ENCODE data around the gene IL15RA.

Gene IL15RA

DNA sequence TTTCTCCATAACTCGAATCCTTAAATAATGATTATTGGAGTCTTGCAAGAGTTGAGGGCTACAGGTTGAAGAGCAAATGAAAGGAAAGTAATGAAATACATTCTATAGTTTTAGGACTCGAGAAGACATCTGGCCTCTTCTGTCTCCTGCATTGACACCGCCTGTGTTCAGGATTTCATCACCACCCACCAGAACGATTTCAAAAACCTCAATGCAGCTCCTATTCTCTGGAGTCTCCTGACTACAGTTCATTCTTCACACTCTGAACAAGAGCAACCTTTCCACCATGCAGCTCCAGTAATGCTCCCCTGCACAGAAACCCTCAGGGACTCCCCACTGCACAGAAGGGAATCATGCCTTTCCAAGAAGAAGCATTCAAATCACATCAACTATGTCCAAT, 5.5 kb downstream of the IL15RA start:
- Histone ChIP-seq H3K36me3 (ENCODE audit: low read depth) (no peaks in the 10 kb centered on the region), H3K4me3 (ENCODE audit: severe bottlenecking) (no peak overlapping the region), H3K4me1 (ENCODE audit: insufficient read depth, poor library complexity, severe bottlenecking) (peaks cover 10% of the 10 kb centered on the region), H3K9me3 (ENCODE audit: severe bottlenecking) (no peaks in the 10 kb centered on the region), H3K27ac (ENCODE audit: poor library complexity, severe bottlenecking) (no peak overlapping the region), H3K27me3 (ENCODE audit: insufficient read depth, poor library complexity, severe bottlenecking) (no peaks in the 10 kb centered on the region)
- no peak for ATAC-seq (ENCODE audit: low read depth)
- no peak for DNase-seq (ENCODE audit: low spot score)
- no peak for TF ChIP-seq CTCF (IDR thresholded peaks at IDR 0.05; ENCODE audit: poor library complexity, severe bottlenecking)

GRCh38 chr10:5971315-5971832, 6.0 kb downstream of the IL15RA start:
- Histone ChIP-seq H3K9me3 (ENCODE audit: severe bottlenecking) (no peaks in the 10 kb centered on the region), H3K36me3 (ENCODE audit: low read depth) (no peaks in the 10 kb centered on the region), H3K27me3 (ENCODE audit: insufficient read depth, poor library complexity, severe bottlenecking) (no peaks in the 10 kb centered on the region), H3K4me3 (ENCODE audit: severe bottlenecking) (no peak overlapping the region), H3K27ac (ENCODE audit: poor library complexity, severe bottlenecking) (no peak overlapping the region), H3K4me1 (ENCODE audit: insufficient read depth, poor library complexity, severe bottlenecking) (peaks cover 10% of the 10 kb centered on the region)
- DNase-seq (ENCODE audit: low spot score) (no peak), ATAC-seq (ENCODE audit: low read depth) (peak; percentile 83)
- no peak for TF ChIP-seq CTCF (IDR thresholded peaks at IDR 0.05; ENCODE audit: poor library complexity, severe bottlenecking)

DNA sequence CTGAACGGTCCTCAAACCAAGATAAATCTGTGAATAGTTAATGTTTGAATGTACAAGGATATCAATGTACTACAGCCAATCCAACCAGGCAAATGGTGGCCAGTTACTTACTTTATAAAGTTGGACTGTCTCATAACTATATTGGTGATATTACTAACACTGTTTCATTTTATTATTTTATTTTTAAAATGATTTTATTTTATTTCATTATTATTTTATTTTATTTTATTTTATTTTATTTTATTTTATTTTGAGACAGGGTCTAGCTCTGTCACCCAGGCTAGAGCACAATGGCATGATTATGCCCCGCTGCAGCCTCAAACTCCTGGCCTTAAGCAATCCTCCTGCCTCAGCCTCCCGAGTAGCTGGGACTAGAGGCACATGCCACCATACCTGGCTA, 6.8 kb downstream of the IL15RA start:
- no peaks in the 10 kb centered on the region for H3K9me3 ChIP-seq (ENCODE audit: severe bottlenecking)
- DNase-seq (ENCODE audit: low spot score) = no peak
- no peaks in the 10 kb centered on the region for H3K27me3 ChIP-seq (ENCODE audit: insufficient read depth, poor library complexity, severe bottlenecking)
- no peak overlapping the region for H3K4me3 ChIP-seq (ENCODE audit: severe bottlenecking)
- peaks cover 10% of the 10 kb centered on the region for H3K4me1 ChIP-seq (ENCODE audit: insufficient read depth, poor library complexity, severe bottlenecking)
- H3K36me3 ChIP-seq (ENCODE audit: low read depth) = no peaks in the 10 kb centered on the region
- ATAC-seq (ENCODE audit: low read depth) = no peak
- H3K27ac ChIP-seq (ENCODE audit: poor library complexity, severe bottlenecking) = no peak overlapping the region
- TF ChIP-seq CTCF (IDR thresholded peaks at IDR 0.05; ENCODE audit: poor library complexity, severe bottlenecking) = no peak

- DNase-seq (ENCODE audit: low spot score) (no peak), ATAC-seq (ENCODE audit: low read depth) (no peak)
- TF ChIP-seq CTCF (IDR thresholded peaks at IDR 0.05; ENCODE audit: poor library complexity, severe bottlenecking) = no peak
- no peaks in the 10 kb centered on the region for H3K36me3 ChIP-seq (ENCODE audit: low read depth)
- H3K27ac ChIP-seq (ENCODE audit: poor library complexity, severe bottlenecking) = no peak overlapping the region
- H3K9me3 ChIP-seq (ENCODE audit: severe bottlenecking) = no peaks in the 10 kb centered on the region
- peaks cover 10% of the 10 kb centered on the region for H3K4me1 ChIP-seq (ENCODE audit: insufficient read depth, poor library complexity, severe bottlenecking)
- no peak overlapping the region for H3K4me3 ChIP-seq (ENCODE audit: severe bottlenecking)
- no peaks in the 10 kb centered on the region for H3K27me3 ChIP-seq (ENCODE audit: insufficient read depth, poor library complexity, severe bottlenecking)
Measured at GRCh38 chr10:5970066-5970465, 7.3 kb downstream of the IL15RA start.

DNA sequence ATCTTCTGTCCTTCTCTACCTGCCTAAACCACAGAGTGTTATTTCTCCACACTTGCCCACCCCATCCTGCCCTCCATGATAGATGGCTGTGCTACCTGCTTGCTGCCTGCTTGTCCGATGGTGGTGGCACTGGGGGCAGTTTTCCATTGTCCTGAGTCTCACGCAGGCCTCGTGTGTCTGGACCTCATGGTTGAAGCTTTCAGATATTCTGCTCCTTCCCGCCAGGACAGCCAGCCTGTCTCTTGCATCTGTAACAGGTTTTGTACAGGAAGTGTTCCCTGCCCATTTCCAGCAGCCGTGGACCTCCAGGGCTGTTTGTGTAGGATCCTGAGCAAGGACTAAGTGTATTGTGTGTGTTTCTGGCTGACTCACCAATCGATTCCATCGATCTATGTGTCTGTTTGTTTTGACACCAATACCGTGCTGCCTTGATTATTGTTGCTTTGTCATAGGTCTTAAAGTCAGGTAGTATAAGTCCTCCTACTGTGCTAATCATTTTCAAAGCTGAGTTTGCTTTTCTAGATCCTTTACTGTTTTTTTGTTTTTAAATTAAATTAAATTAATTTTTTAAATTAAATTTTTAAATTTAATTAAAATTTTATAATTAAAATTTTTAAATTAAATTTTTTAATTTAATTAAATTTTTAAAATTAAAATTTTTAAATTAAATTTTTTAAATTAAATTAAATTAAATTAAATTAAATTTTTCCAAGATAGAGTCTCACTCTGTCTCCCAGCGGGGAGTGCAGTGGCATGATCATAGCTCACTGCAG, 8.5 kb downstream of the IL15RA start:
- DNase-seq (ENCODE audit: low spot score) (no peak), ATAC-seq (ENCODE audit: low read depth) (no peak)
- Histone ChIP-seq H3K36me3 (ENCODE audit: low read depth) (no peaks in the 10 kb centered on the region), H3K4me1 (ENCODE audit: insufficient read depth, poor library complexity, severe bottlenecking) (peaks cover 10% of the 10 kb centered on the region), H3K9me3 (ENCODE audit: severe bottlenecking) (no peaks in the 10 kb centered on the region), H3K27me3 (ENCODE audit: insufficient read depth, poor library complexity, severe bottlenecking) (no peaks in the 10 kb centered on the region), H3K4me3 (ENCODE audit: severe bottlenecking) (no peak overlapping the region), H3K27ac (ENCODE audit: poor library complexity, severe bottlenecking) (no peak overlapping the region)
- no peak for TF ChIP-seq CTCF (IDR thresholded peaks at IDR 0.05; ENCODE audit: poor library complexity, severe bottlenecking)
